WI38 (cell line): ENCODE results near the gene ENAH.
"Not testable (repeated sequence)": the region's sequence is repeated elsewhere in the genome, so short reads cannot be mapped to it uniquely, and the experiment has no call there.

ENCODE experiments used
- H3K4me3 ChIP-seq: 2 replicates; pipeline ENCODE4 v1.5.1; 2011; ENCODE audit warnings: low read depth, mild to moderate bottlenecking, control low read depth, low read length
- CTCF ChIP-seq: IDR thresholded peaks from 2 replicates; pipeline ENCODE4 v1.5.1; 2012; ENCODE audit warnings: low read depth, mild to moderate bottlenecking, control low read depth, low read length

The ENAH gene

GRCh38 chr1:225514671-225515081 is 138.2 kb downstream of the ENAH start:
- H3K4me3 ChIP-seq = no peak overlapping the region
- no peak for TF ChIP-seq CTCF

DNA sequence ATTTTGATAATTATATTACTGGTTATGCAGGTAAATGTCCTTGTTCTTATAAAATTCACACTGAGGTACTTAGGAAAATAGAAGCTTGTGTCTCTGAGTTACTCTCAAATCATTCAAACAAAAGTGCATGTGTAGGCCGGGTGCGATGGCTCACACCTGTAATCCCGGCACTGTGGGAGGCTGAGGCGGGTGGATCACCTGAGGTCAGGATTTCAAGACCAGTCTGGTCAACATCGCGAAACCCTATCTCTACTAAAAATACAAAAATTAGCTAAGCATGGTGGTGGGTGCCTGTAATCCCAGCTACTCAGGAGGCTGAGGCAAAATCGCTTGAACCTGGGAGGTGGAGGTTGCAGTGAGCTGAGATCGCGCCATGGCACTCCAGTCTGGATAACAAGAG is 139.3 kb downstream of the ENAH start:
- H3K4me3 ChIP-seq = not testable (repeated sequence)

- H3K4me3 ChIP-seq = no peak overlapping the region
- no peak for TF ChIP-seq CTCF
These were observed 141.0 kb downstream of the ENAH start for GRCh38 chr1:225511828-225512381.

DNA sequence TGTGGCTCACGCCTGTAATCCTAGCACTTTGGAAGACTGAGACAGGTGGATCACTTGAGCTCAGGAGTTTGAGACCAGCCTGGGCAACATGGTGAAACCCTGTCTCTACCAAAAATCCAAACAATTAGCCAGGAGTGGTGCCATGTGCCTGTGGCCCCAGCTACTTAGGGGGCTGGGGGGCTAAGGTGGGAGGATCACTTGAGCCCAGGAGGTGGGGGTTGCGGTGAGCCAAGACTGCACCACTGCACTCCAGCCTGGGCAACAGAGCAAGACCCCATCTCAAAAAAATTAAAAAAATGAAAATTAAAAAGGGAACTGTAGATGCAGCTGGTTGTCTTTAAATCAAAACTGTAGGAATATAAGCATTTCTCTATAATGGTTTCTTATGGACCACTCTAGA is 142.2 kb downstream of the ENAH start:
- H3K4me3 ChIP-seq = not testable (repeated sequence)

- no peak for TF ChIP-seq CTCF
- no peak overlapping the region for H3K4me3 ChIP-seq
These were observed 143.2 kb downstream of the ENAH start for GRCh38 chr1:225509770-225510169.

DNA sequence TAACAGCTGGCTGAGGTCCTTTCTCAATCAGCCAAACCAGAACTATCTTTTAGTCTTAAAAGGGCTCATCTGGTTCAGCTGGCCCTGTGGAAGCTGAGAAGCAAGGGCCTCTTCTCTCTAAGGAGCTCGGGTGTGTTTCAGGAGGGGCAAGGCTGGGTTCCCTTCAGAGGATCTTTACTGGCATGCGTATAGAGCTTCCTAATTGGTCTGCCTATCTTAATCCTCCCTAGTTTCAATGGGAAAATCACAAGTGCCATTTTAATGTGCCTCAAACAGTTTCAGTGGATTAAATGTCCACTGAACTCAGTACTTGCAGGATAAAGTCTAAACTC is 143.6 kb downstream of the ENAH start:
- no peak for TF ChIP-seq CTCF

DNA sequence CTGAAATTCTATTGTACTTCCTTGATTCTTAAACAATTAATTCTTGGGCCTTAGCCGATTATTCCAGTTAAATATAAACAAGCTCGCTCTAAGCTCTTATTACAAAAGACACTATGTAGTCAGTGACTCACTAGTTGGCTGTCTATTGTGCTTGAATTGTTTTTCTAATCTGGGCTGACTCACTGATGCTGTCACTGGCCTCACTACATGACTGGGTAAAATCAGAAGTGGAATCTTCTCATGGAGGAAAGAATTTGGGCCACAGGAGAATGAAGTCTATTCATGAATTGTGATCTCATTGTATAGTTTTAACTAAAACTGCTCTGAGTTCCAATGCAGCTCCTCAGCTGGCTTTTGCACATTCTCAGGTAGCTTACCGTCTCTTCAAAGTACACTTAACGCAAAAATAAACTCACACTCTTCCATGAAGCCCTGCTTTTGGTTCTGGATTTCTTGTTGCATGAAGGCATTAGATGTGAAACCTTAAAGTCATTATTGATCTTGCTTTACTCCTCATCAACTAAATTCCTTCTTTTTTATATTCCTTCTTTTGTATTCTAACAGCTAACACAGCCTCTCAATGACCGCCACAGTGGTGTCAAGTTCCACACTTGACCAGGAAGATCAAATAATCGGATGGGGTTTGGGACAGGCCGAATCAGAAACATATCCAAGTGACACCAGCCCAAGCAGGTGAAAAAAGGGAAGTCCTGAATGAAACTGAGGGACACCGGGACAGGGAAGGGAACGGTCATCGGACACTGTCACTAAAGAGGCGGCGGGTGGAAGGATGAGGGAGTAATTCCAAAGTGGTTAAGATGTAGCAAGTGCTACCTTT is 144.2 kb downstream of the ENAH start:
- no peak for TF ChIP-seq CTCF
- H3K4me3 ChIP-seq = no peak overlapping the region

More for the DNA sequence above, 143.6 kb downstream of the ENAH start:
- no peak overlapping the region for H3K4me3 ChIP-seq

- no peak for TF ChIP-seq CTCF
- H3K4me3 ChIP-seq = no peak overlapping the region
These were observed 146.2 kb downstream of the ENAH start for GRCh38 chr1:225506727-225507126.
